Mesenchymal stem cell (in vitro differentiated cells and primary cell): ENCODE data around the gene PTP4A2.

Experiments used
- DNase-seq: peaks from one replicate; pipeline ENCODE4 v3.0.0-alpha.2; 2013
- H2AFZ ChIP-seq: one replicate; pipeline ENCODE4 v1.6.1; 2013; ENCODE audit warnings: low read depth, mild to moderate bottlenecking, control low read depth, inconsistent platforms, low read length, moderate library complexity
- H2AK5ac ChIP-seq: 2 replicates; pipeline ENCODE4 v1.6.1; 2013; ENCODE audit warnings: low read length, moderate library complexity, mild to moderate bottlenecking, inconsistent platforms; ENCODE audit not compliant: severe bottlenecking
- H2BK120ac ChIP-seq: one replicate; pipeline ENCODE4 v1.6.1; 2013; ENCODE audit warnings: low read depth, mild to moderate bottlenecking, inconsistent platforms, low read length, moderate library complexity
- H2BK12ac ChIP-seq, 2 experiments: one replicate each; pipeline ENCODE4 v1.6.1; 2013; ENCODE audit warnings: inconsistent platforms in 2 of 2, low read length in 2 of 2, mild to moderate bottlenecking in 2 of 2, moderate library complexity in 2 of 2, control low read depth in 1 of 2
- H2BK15ac ChIP-seq: one replicate; pipeline ENCODE4 v1.6.1; 2013; ENCODE audit warnings: mild to moderate bottlenecking, low read depth, inconsistent platforms; ENCODE audit not compliant: poor library complexity, severe bottlenecking
- H2BK5ac ChIP-seq: 2 replicates; pipeline ENCODE4 v1.6.1; 2013; ENCODE audit warnings: low read depth, mild to moderate bottlenecking, low read length, control low read depth, inconsistent platforms; ENCODE audit not compliant: poor library complexity, severe bottlenecking
- H3K14ac ChIP-seq, 2 experiments: one replicate each; pipeline ENCODE4 v1.6.1; 2013; ENCODE audit warnings: inconsistent platforms in 2 of 2, low read length in 2 of 2, control low read depth in 1 of 2, mild to moderate bottlenecking in 1 of 2, moderate library complexity in 1 of 2
- H3K18ac ChIP-seq, 2 experiments: one replicate each; pipeline ENCODE4 v1.6.1; 2013; ENCODE audit warnings: inconsistent platforms in 2 of 2, low read length in 2 of 2, control low read depth in 1 of 2, low read depth in 1 of 2, mild to moderate bottlenecking in 1 of 2
- H3K23ac ChIP-seq, 2 experiments: one replicate each; pipeline ENCODE4 v1.6.1; 2013; ENCODE audit warnings: inconsistent platforms in 2 of 2, low read length in 2 of 2, mild to moderate bottlenecking in 2 of 2, moderate library complexity in 2 of 2, control low read depth in 1 of 2
- H3K27ac ChIP-seq: 2 replicates; pipeline ENCODE4 v1.5.1; 2013; ENCODE audit warnings: mild to moderate bottlenecking, moderate library complexity, low read length, control low read depth, inconsistent platforms; ENCODE audit not compliant: poor library complexity, severe bottlenecking
- H3K27me3 ChIP-seq, 2 experiments: 2 replicates each; pipeline versions ENCODE4 v1.6.1 to v1.7.0; 2013; ENCODE audit warnings: low read length in 2 of 2, mild to moderate bottlenecking in 2 of 2, moderate library complexity in 2 of 2, control low read depth in 1 of 2, inconsistent platforms in 1 of 2; ENCODE audit not compliant: control insufficient read depth in 1 of 2, insufficient read depth in 1 of 2
- H3K36me3 ChIP-seq, 2 experiments: 2 replicates each; pipeline versions ENCODE4 v1.6.1 to v1.7.0; 2013; ENCODE audit warnings: low read length in 2 of 2, control low read depth in 1 of 2, inconsistent platforms in 1 of 2, low read depth in 1 of 2, mild to moderate bottlenecking in 1 of 2; ENCODE audit not compliant: insufficient read depth in 2 of 2, control insufficient read depth in 1 of 2
- H3K4ac ChIP-seq, 2 experiments: one replicate each; pipeline ENCODE4 v1.6.1; 2013; ENCODE audit warnings: inconsistent platforms in 2 of 2, low read length in 2 of 2, mild to moderate bottlenecking in 2 of 2, moderate library complexity in 2 of 2, control low read depth in 1 of 2, low read depth in 1 of 2
- H3K4me1 ChIP-seq: 2 replicates; pipeline ENCODE4 v1.6.1; 2013; ENCODE audit warnings: low read depth, low read length, control low read depth; ENCODE audit not compliant: control insufficient read depth, insufficient read depth
- H3K4me2 ChIP-seq: 2 replicates; pipeline ENCODE4 v1.6.1; 2013; ENCODE audit warnings: low read length, mild to moderate bottlenecking, inconsistent platforms; ENCODE audit not compliant: poor library complexity, severe bottlenecking
- H3K4me3 ChIP-seq, 2 experiments: 2 replicates each; pipeline versions ENCODE4 v1.5.1 to v1.7.0; 2013; ENCODE audit warnings: low read length in 2 of 2, mild to moderate bottlenecking in 2 of 2, control low read depth in 1 of 2, low read depth in 1 of 2; ENCODE audit not compliant: insufficient read depth in 1 of 2
- H3K79me1 ChIP-seq: replicated peaks from 2 replicates; pipeline ENCODE4 v1.6.1; 2013; ENCODE audit warnings: mild to moderate bottlenecking, control low read depth, low read length, inconsistent platforms; ENCODE audit not compliant: poor library complexity, severe bottlenecking
- H3K9ac ChIP-seq: 2 replicates; pipeline ENCODE4 v1.7.0; 2013; ENCODE audit warnings: mild to moderate bottlenecking, low read length, moderate library complexity
- H3K9me3 ChIP-seq: 2 replicates; pipeline ENCODE4 v1.7.0; 2013; ENCODE audit warnings: mild to moderate bottlenecking, low read length; ENCODE audit not compliant: control insufficient read depth
- H4K8ac ChIP-seq: one replicate; pipeline ENCODE4 v1.6.1; 2013; ENCODE audit warnings: inconsistent platforms, mild to moderate bottlenecking, low read length, moderate library complexity
- H4K91ac ChIP-seq: one replicate; pipeline ENCODE4 v1.6.1; 2013; ENCODE audit warnings: mild to moderate bottlenecking, low read length, inconsistent platforms
- WGBS: methylation state at CpG from one replicate; pipeline ENCODE4 v1.1.7; 2013; ENCODE audit warnings: mixed read lengths; 5-methylcytosine and 5-hydroxymethylcytosine counted together

PTP4A2 gene

GRCh38 chr1:31961536-31961935 lies 23.4 kb upstream of the PTP4A2 start:
- Histone ChIP-seq H3K4me3 (no peak overlapping the region), H4K8ac (no peak overlapping the region), H3K9ac (peak overlapping the region; percentile 30), H2BK120ac (no peak overlapping the region), H2BK5ac (no peak overlapping the region), H3K27me3 (no peaks in the 10 kb centered on the region), H3K9me3 (no peaks in the 10 kb centered on the region), H2AK5ac (no peak overlapping the region), H3K4me2 (no peak overlapping the region), H2BK12ac (no peak overlapping the region), H3K4ac (no peak overlapping the region), H3K23ac (no peak overlapping the region), H3K14ac (no peak overlapping the region), H2AFZ (no peak overlapping the region), H3K4me1 (no peaks in the 10 kb centered on the region), H3K79me1 (no peaks in the 10 kb centered on the region), H3K18ac (no peak overlapping the region), H3K27ac (no peak overlapping the region), H3K36me3 (no peaks in the 10 kb centered on the region), H2BK15ac (no peak overlapping the region), H4K91ac (no peak overlapping the region)
- WGBS = 98% methylated on average over 6 of the region's 8 CpGs
- no peak for DNase-seq

GRCh38 chr1:31959521-31960340 lies 21.6 kb upstream of the PTP4A2 start:
- Histone ChIP-seq H3K9ac (no peak overlapping the region), H3K14ac (no peak overlapping the region), H2BK15ac (peak overlapping the region; percentile 21), H3K4me2 (no peak overlapping the region), H4K8ac (no peak overlapping the region), H3K36me3 (no peaks in the 10 kb centered on the region), H3K27me3 (no peaks in the 10 kb centered on the region), H2AK5ac (peak overlapping the region; percentile 39), H2AFZ (no peak overlapping the region), H3K9me3 (no peaks in the 10 kb centered on the region), H4K91ac (no peak overlapping the region), H3K27ac (no peak overlapping the region), H3K79me1 (no peaks in the 10 kb centered on the region), H3K18ac (peak overlapping the region in 1 of 2 experiments; percentile 72), H2BK12ac (no peak overlapping the region), H3K4ac (no peak overlapping the region), H3K4me3 (no peak overlapping the region), H2BK5ac (no peak overlapping the region), H3K4me1 (peaks cover 6% of the 10 kb centered on the region), H3K23ac (no peak overlapping the region), H2BK120ac (no peak overlapping the region)
- WGBS = 97% methylated on average over 6 of the region's 6 CpGs
- no peak for DNase-seq

- Histone ChIP-seq H2BK15ac (no peak overlapping the region), H3K79me1 (no peaks in the 10 kb centered on the region), H2BK120ac (no peak overlapping the region), H3K4me3 (no peak overlapping the region), H3K23ac (no peak overlapping the region), H3K4ac (peak overlapping the region; percentile 6 to 58), H3K9ac (no peak overlapping the region), H4K8ac (peak overlapping the region; percentile 66), H3K27ac (no peak overlapping the region), H2BK5ac (no peak overlapping the region), H2AK5ac (peak overlapping the region; percentile 31), H3K18ac (peak overlapping the region in 1 of 2 experiments; percentile 70), H3K27me3 (no peaks in the 10 kb centered on the region), H2AFZ (no peak overlapping the region), H3K4me1 (peaks cover 9% of the 10 kb centered on the region), H4K91ac (peak overlapping the region; percentile 76), H3K14ac (no peak overlapping the region), H3K36me3 (no peaks in the 10 kb centered on the region), H3K9me3 (no peaks in the 10 kb centered on the region), H2BK12ac (peak overlapping the region; percentile 37 to 71), H3K4me2 (no peak overlapping the region)
- DNase-seq = no peak
- WGBS = 89% methylated on average over 9 of the region's 9 CpGs
These were observed 19.8 kb upstream of the PTP4A2 start for GRCh38 chr1:31957701-31958674.
